Stimulated activated CD4-positive, alpha-beta T cell treated with anti-CD3 and anti-CD28 coated beads, Interleukin-2, amount 100 ng/mL, for 48 hours (primary cell): ENCODE measurements around the gene CLN3.
"Not testable (repeated sequence)": the region's sequence is repeated elsewhere in the genome, so short reads cannot be mapped to it uniquely, and the experiment has no call there.

ENCODE experiments used
- DNase-seq, 2 donors: peaks; one replicate each; pipeline ENCODE4 v3.0.0-alpha.2; 2020

The CLN3 gene

DNA sequence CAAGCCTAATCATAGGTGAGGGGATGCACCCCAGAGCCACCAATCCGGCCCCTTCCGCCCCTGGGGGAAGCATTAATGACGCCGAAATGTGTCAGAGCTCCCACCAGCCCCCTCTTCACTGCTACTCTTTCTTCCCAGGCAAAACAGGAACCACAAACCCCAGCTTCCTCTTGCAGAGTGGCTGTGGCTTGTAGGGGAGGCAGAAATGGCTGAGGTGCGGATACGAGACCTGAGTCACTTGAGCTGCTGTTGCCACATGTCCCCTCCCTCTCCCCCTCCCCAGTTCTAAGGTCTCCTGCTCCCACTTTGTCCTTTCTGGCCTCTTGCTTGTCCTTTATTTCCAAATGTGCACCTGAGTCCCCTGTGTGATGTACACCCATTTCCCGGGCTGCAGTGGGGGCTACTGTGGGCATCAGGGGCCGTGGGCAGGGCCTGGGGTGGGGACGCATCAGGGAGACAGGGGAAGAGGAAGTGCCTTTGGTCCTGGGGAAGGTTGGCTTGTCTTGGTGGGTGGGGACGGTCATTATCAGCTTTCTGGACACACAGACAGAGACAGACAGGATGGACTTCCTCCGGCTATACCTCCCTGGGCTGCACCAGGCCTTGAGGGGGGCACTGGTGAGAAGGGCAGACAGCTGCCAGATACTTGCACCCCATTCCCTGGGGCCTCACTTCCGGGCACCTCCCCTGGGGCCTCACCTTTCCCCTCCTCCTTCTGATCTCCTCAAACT lies 2.4 kb upstream of the CLN3 start, which contains the start of gene APOBR:
Gene APOBR, plus strand, starts transcription at position 523 of the 731 bp plus-strand sequence. Its CDS starts 39 bp downstream, at position 562.
- peak; percentile 71 to 73 for DNase-seq

DNA sequence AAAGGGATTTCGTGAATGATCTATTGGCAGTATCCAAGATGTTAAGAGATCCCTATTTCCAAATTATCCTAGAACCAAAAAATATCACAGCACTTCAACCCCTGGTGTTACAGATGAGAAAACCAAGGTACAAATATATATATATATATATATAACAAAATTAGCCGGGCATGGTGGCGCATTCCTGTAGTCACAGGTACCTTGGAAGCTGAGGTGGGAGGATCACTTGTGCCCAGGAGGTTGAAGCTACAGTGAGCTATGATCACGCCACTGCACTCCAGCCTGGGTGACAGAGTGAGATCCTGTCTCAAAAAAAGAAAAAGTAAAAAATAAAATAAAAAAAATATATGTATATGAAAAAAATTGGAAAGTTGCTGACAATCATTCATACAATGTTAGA lies 637 bp upstream of the CLN3 start:
- DNase-seq: no peak

DNA sequence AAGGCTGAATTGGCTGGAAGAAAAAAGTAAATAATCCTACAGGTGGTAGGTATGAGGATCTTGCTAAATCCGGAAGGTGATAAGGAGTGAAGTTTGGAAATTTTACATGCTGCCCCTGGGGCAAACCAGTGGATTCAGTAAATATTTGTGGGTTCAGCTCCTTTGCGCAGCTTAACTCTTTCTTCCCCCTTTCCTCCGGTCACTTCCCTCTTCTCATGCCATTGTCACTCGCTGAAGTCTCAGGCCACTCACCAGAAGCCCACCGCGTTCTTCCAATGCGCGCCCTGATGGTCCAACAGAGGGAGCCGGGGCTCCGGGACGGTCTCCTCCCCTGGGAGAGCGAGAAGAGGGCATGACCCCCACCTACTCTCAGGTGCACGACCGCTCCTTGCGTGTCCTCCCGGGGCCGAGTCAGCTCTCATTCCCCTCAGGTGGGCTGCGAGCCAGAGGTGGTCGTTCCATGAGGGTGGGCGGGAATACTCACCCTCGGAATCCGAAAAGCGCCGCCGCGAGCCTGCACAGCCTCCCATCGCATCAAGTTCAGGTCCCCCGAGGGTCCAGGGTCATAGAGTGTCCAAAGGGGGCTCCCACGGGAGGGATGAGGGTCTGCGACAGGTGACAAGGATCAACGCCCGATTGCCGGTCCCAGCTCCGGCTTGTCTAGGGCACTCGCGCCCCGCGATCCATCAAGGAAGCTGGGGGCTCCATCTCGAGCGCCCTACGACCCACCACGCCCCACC lies 474 bp downstream of the CLN3 start:
- no peak for DNase-seq

DNA sequence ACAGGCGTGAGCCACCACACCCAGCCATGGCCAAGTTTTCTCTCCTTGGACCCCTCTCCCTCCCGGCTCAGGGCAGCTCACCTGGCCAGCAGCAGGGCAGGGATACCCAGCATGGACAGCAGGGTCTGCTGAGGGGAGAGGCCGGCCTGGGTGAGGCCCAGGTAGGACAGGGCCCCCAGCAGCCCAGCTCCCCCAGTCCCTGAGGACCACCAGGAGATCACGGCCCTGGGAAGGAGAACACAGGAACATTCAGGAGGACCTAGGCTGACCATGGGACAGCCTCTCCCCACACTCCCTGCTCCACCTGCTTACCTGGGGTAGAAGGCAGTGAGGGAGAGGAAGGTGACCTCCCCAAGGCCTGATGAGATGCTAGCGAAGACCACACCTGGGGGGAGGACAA lies 5.6 kb downstream of the CLN3 start:
- no peak for DNase-seq

DNA sequence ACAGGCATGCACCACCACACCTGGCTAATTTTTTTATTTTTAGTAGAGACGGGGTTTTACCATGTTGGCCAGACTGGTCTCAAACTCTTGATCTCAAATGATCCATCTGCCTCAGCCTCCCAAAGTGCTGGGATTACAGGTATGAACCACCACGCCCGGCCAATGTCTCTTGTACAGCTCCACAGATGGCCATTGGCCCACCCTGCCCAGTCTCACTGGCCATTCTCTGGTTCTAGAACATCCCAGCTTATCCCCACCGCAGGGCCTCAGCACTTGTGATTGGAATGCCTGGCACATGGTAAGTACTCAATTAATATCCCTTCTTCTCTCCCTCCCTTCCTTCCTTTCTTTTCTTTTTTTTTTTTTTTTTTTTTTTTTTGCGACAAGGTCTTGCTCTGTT lies 8.5 kb downstream of the CLN3 start:
- DNase-seq: not testable (repeated sequence)

DNA sequence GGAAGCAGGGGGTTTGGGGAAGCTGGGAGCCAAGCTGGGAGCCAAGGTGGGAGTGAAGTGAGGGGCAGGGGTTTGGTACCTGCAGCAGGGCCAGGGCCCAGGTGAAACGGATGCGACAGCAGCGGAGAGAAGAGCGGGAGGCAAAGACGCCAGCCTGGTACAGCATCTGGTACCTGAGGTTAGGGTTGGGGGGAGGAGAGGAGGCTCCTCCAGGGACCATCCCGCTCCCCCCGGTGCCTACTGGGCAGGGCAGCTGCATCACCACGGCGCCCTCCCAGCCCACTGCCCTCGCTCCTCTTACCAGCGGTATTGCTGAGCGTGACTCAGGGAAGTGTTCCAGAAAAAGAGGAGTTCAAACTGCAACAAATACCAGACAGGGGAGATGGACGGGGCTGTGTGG lies 9.8 kb downstream of the CLN3 start:
- DNase-seq: no peak

DNA sequence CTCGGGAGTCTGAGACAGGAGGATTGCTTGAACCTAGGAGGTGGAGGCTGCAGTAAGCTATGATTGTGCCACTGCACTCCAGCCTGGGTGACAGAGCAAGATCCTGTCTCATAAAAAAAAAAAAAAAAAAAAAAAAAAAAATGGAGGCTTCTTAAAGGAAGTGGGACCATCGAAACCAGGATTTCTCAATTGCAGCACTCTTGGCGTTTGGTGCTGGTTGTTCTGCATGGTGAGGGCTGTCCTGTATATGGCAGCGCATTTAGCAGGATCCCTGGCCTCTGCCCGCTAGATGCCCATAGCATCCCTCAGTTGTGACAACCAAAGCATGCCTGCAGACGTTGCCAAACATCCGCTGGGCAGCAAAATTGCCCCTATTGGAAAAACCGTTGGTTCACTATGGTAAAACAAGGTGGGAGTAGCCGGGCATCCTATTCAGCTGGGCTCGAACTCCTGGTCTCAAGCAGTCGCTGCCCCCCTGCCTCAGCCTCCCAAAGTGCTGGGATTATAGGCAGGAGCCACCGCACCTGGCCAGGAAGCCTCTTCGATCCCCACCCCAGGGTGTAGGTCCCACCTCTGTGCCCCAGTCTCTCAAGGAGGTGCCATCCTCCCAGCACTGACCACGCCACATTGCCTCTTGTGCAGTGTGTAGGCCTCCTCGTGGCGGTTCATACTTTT lies 13.2 kb downstream of the CLN3 start:
- no peak for DNase-seq

DNA sequence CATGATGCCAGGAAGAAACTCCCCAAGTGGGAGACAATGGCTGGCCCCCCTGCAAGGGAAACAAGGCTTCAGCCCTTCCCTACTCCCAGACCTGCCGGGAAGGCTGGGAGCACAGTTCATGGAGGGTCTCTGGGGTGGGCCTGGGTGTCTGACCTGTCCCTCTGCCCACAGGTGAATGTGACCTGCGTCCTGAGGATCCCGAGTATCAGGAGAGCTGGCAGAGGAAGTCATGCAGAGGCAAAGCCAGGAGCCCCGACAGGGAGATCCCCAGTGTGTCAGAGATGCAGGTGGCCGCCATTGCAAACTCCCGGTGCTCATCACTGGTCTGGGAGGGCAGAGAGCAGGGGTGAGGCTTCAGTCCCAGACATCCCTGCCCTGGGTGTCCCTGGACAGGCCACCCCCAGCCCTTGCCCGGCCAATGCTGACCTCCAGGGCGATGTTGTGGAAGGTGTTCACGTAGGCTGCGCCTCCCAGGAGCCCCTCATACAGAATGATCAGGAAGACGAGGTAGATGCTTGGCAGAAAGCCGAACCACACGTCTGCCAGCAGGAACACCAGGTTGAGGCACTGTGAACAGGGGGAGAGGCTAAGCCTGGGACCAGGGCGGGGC lies 14.5 kb downstream of the CLN3 start:
- DNase-seq: no peak

DNA sequence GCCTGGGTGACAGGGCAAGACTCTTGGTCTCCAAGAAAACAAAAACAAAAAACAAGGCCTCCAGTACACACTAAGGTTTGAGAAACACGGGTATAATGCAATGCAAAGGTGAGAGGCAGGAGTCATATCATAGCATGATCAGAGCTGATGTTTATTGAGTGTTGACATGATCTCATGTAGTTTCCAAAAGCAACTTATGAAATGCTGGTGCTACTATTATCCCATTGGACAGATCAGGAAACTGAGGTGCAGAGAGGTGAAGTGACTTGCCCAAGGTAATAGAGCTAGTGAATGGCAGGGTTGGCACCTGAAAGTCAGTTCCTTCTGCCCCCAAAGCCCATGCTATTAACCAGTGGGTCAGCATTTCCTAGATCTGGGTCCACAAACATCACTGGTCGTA lies 16.7 kb downstream of the CLN3 start:
- DNase-seq: no peak

DNA sequence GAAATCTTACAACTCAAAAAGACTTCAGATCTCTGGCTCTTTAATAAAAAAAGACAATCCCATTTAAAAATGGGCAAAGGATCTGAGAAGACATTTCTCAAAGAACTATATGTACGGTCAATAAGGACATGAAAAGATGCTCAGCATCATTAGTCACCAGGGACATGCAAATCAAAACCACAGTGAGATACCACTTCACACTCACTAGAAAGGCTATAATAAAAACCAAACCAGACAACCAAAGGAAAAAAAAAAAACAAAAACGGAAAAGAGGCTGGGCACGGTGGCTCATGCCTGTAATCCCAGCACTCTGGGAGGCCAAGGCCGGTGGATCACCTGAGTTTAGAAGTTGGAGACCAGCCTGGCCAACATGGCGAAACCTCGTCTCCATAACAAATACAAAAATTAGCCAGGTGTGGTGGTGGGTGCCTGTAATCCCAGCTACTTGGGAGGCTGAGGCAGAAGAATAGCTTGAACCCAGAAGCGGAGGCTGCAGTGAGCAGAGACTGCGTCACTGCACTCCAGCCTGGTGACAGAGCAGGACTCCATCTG lies 18.1 kb downstream of the CLN3 start:
- no peak for DNase-seq

DNA sequence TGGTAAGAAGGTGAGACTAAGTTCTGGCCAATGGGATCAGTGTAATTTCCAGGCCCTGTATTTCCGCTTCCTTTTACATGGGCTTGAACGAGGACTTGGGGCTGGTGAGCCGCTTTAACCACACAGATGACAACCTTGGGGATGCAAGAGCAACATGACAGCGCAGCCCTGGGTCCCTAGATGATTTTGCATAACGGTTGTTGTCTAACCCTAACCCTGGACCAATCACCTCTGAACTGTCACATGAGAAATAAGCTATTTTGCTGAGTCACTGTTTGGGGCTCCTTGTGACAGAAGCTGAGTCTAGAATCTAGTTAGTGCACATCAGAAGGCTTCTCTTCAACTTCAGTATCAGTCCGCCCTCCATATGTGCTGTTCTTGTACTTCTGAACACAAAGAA lies 44.8 kb downstream of the CLN3 start:
- DNase-seq: not testable (repeated sequence)

DNA sequence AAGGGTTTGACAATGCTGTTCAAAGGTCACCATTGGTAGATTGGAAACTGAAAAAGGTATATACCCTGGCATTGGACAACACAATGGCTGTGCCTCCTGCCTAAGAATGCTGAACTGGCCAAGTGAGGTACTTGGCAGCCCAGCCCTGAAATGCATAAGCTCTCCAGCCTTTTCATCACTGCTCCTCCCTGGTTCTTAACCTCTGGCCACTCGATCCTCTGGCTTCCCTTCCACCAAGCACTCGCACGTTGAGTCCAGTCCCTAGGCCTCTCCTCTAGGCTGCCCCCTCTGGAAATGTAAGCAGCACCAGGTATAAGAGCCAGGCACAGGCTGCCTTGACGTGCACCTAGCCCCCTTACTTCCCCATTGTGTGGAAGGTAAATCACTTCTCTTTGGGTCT lies 45.5 kb downstream of the CLN3 start:
- DNase-seq: not testable (repeated sequence)

DNA sequence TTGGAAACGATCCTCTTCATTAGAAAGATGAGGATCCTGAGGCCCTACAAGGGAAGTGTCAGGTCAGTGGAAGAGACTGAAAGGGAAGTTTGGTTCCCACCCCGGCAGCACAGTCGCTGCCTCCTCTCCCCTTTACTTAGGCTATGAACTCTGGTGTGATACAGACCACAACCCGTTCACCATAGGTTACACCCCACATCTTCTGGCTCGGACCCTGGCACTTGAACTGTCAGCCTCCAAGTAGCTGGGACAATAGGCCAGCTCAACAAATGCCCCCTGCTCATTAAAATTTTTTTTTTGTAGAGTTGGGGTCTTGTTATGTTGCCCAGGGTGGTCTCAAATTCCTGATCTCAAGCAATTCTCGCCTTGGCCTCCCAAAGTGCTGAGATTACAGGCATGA lies 47.9 kb downstream of the CLN3 start:
- not testable (repeated sequence) for DNase-seq

DNA sequence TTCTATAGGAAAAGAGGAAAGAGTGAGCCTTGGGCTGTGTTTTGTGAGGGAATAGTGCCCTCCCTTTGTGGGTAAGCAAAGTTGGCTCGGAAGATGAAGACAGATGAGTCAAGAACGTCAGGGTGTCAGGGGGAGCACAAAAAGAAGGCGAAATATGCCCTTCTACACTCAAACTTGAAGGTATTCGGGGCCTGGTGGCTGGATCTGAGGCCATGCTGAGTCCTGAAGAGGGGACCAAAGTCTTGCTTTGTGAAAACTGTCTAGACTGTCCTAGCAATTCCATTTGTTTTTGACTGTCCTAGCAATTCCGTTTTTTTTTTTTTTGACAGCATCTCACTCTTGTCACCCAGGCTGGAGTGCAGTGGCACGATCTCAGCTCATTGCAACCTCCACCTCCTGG lies 53.0 kb downstream of the CLN3 start:
- DNase-seq: not testable (repeated sequence)

DNA sequence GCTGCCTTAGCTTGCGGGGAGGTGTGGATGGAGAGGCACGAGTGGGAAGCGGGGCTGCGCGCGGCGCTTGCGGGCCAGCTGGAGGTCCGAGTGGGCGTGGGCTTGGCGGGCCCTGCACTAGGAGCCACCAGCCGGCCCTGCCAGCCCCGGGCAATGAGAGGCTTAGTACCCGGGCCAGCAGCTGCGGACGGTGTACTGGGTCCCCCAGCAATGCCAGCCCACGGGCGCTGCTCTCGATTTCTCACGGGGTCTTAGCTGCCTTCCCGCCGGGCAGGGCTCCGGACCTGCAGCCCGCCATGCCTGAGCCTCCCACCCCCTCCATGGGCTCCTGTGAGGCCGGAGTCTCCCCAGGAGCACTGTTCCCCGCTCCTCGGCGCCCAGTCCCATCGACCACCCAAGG lies 56.5 kb downstream of the CLN3 start:
- DNase-seq: not testable (repeated sequence)
